ENCODE results near the gene WDR49. TPM values are rescaled to one million over a fixed set of nuclear protein-coding genes. Genes with fewer than 3 reads are reported as not detected.
A peak's percentile ranks its signal among the peaks of the same experiment; 100 is the strongest.

WDR49 gene
- total RNA-seq, 1 experiment from 2014 or later: 1.3 TPM

GRCh38 chr3:167451282-167451681 is 202.5 kb downstream of the WDR49 start:
- WGBS (ENCODE audit: extremely low coverage, insufficient read length, low lambda C conversion rate): no CpG with 5 or more reads among the region's 1 CpG
- Histone ChIP-seq H4K8ac (replicated peaks; ENCODE audit: insufficient read length, low read depth, low read length) (no peak overlapping the region), H2BK20ac (ENCODE audit: low read depth, low read length, poor library complexity, severe bottlenecking) (no peak overlapping the region), H2BK5ac (ENCODE audit: insufficient read length, low read length) (no peak overlapping the region), H3K23ac (ENCODE audit: insufficient read length, low read depth, low read length) (no peak overlapping the region), H3T11ph (ENCODE audit: low read length) (no peak overlapping the region), H3K18ac (ENCODE audit: insufficient read length, low read depth, low read length) (no peak overlapping the region), H2AK5ac (ENCODE audit: insufficient read length, low read length) (no peak overlapping the region), H3K14ac (ENCODE audit: insufficient read depth, low read length) (no peak overlapping the region), H2BK12ac (ENCODE audit: insufficient read length, low read depth, low read length) (no peak overlapping the region), H2BK15ac (ENCODE audit: low read depth, low read length) (no peak overlapping the region), H3K4me1 (ENCODE audit: insufficient read depth, low read length) (peaks cover 5% of the 10 kb centered on the region; the same call in 1 of the 2 replicates), H3K9ac (ENCODE audit: extremely low read depth, insufficient read length, low read length) (no peak overlapping the region), H3K27ac (ENCODE audit: insufficient read length, low read depth, low read length) (no peak overlapping the region), H3K56ac (ENCODE audit: insufficient read length, low read depth, low read length) (no peak overlapping the region), H3K4ac (ENCODE audit: low read depth, low read length) (no peak overlapping the region), H2BK120ac (ENCODE audit: low read depth, low read length, poor library complexity, severe bottlenecking) (no peak overlapping the region), H3K4me2 (ENCODE audit: insufficient read depth, insufficient read length, low read length) (no peak overlapping the region), H3K23me2 (ENCODE audit: insufficient read length, low read depth, low read length, poor library complexity, severe bottlenecking) (no peaks in the 10 kb centered on the region), H3K27me3 (ENCODE audit: insufficient read depth, low read length) (no peaks in the 10 kb centered on the region), H3K79me2 (ENCODE audit: insufficient read depth, low read length) (no peaks in the 10 kb centered on the region), H4K91ac (ENCODE audit: insufficient read length, low read depth, low read length) (no peak overlapping the region), H4K5ac (ENCODE audit: insufficient read length, low read depth, low read length) (no peak overlapping the region), H2AFZ (ENCODE audit: low read length) (no peak overlapping the region), H3K9me3 (ENCODE audit: control insufficient read depth, low read depth, low read length) (no peaks in the 10 kb centered on the region), H3K79me1 (ENCODE audit: insufficient read depth, low read depth, low read length, poor library complexity, severe bottlenecking) (no peaks in the 10 kb centered on the region), H4K20me1 (ENCODE audit: control insufficient read depth, insufficient read depth, insufficient read length) (no peaks in the 10 kb centered on the region)
- Mint-ChIP-seq H3K36me3 (ENCODE audit: insufficient read depth in 1 of 3, low read depth in 3 of 3) (no peaks in the 10 kb centered on the region; a peak in 1 of 7 replicates), H3K27me3 (ENCODE audit: low read depth) (no peaks in the 10 kb centered on the region), H3K27ac (no peak overlapping the region), H3K4me3 (no peak overlapping the region), H3K9me3 (no peaks in the 10 kb centered on the region; a peak in 1 of 5 replicates), H3K4me1 (peaks cover 50 to 54% of the 10 kb centered on the region in 2 experiments)
- DNase-seq: no peak
- TF ChIP-seq CTCF (conservative IDR thresholded peaks at IDR 0.05): 0 out of 3 replicates have a peak, but pooled peaks have one; percentile 34

Data from H9 (cell line).